CD14-positive monocyte (primary cell): ENCODE data around the gene SLC26A2. TPM values are rescaled to one million over a fixed set of nuclear protein-coding genes. Genes with fewer than 3 reads are reported as not detected.
"Not testable (repeated sequence)": the region's sequence is repeated elsewhere in the genome, so short reads cannot be mapped to it uniquely, and the experiment has no call there.

Experiments
- DNase-seq, 3 donors: peaks; one replicate each; pipeline ENCODE4 v3.0.0-alpha.2; 2011 to 2022
- H2AFZ ChIP-seq: 2 replicates; pipeline ENCODE4 v1.6.0; 2012; ENCODE audit warnings: mild to moderate bottlenecking, low read depth, low read length, inconsistent platforms; ENCODE audit not compliant: insufficient read depth, poor library complexity, severe bottlenecking
- H3K27ac ChIP-seq, 2 donors: 1 replicate in 1 of 2; 2 replicates in 1 of 2; pipeline ENCODE4 v1.5.1; 2012 to 2013; ENCODE audit warnings: low read length in 2 of 2, control low read depth in 1 of 2, inconsistent platforms in 1 of 2, low read depth in 1 of 2, mild to moderate bottlenecking in 1 of 2
- H3K27me3 ChIP-seq, 2 donors: one replicate each; pipeline versions ENCODE4 v1.6.0 to v1.6.1; 2011 to 2013; ENCODE audit warnings: low read length in 2 of 2; ENCODE audit not compliant: control insufficient read depth in 2 of 2, insufficient read depth in 2 of 2
- H3K36me3 ChIP-seq, 2 donors: replicated peaks in 1 of 2; 1 replicate in 1 of 2; 2 replicates in 1 of 2; pipeline versions ENCODE4 v1.5.1 to v1.6.1; 2012 to 2013; ENCODE audit warnings: low read length in 2 of 2, control low read depth in 1 of 2, inconsistent platforms in 1 of 2, mild to moderate bottlenecking in 1 of 2; ENCODE audit not compliant: insufficient read depth in 2 of 2, control insufficient read depth in 1 of 2
- H3K4me1 ChIP-seq, 2 donors: 1 replicate in 1 of 2; 2 replicates in 1 of 2; pipeline versions ENCODE4 v1.5.1 to v1.6.1; 2012 to 2013; ENCODE audit warnings: low read length in 2 of 2, control low read depth in 1 of 2, inconsistent platforms in 1 of 2, mild to moderate bottlenecking in 1 of 2, moderate library complexity in 1 of 2; ENCODE audit not compliant: insufficient read depth in 2 of 2, control insufficient read depth in 1 of 2
- H3K4me2 ChIP-seq: replicated peaks from 2 replicates; pipeline ENCODE3; 2012; ENCODE audit warnings: low read length, moderate library complexity, mild to moderate bottlenecking; ENCODE audit not compliant: poor library complexity, severe bottlenecking; ENCODE audit errors: extremely low read depth
- H3K4me3 ChIP-seq, 3 experiments: fragments of 200-600 bp in 1 of 3; sonication (generic) in 1 of 3; replicated peaks in 1 of 3; 1 replicate in 2 of 3; 2 replicates in 1 of 3; pipeline ENCODE4 v1.5.1; 2011 to 2013; ENCODE audit warnings: low read length in 3 of 3, mild to moderate bottlenecking in 3 of 3, control low read depth in 2 of 3, low read depth in 2 of 3, inconsistent platforms in 1 of 3, moderate library complexity in 1 of 3
- H3K79me2 ChIP-seq: 2 replicates; pipeline ENCODE4 v1.6.0; 2012; ENCODE audit warnings: mild to moderate bottlenecking, control low read depth, inconsistent platforms, low read length, moderate library complexity; ENCODE audit not compliant: insufficient read depth
- H3K9ac ChIP-seq: 2 replicates; pipeline ENCODE4 v1.6.0; 2017; ENCODE audit warnings: low read length, mild to moderate bottlenecking; ENCODE audit not compliant: insufficient read depth, poor library complexity, severe bottlenecking
- H3K9me3 ChIP-seq, 2 donors: replicated peaks in 1 of 2; 1 replicate in 1 of 2; 2 replicates in 1 of 2; pipeline versions ENCODE4 v1.5.1 to v1.6.1; 2012 to 2013; ENCODE audit warnings: low read length in 2 of 2, control low read depth in 1 of 2; ENCODE audit not compliant: control insufficient read depth in 1 of 2, insufficient read depth in 1 of 2
- H4K20me1 ChIP-seq: 2 replicates; pipeline ENCODE4 v1.6.0; 2012; ENCODE audit warnings: mild to moderate bottlenecking, low read length, control low read depth, moderate library complexity; ENCODE audit not compliant: insufficient read depth
- H3K27ac Mint-ChIP-seq, 7 donors: one replicate each; pipeline ENCODE4 v1.8.0; 2020; ENCODE audit warnings: mild to moderate bottlenecking in 7 of 7, mixed read lengths in 7 of 7, moderate library complexity in 6 of 7, inconsistent platforms in 2 of 7
- H3K27me3 Mint-ChIP-seq, 3 donors: one replicate each; pipeline ENCODE4 v1.8.0; 2021 to 2022; ENCODE audit warnings: low read depth in 3 of 3, mild to moderate bottlenecking in 3 of 3, mixed read lengths in 3 of 3, moderate library complexity in 3 of 3, inconsistent platforms in 1 of 3
- H3K36me3 Mint-ChIP-seq, 2 donors: one replicate each; pipeline ENCODE4 v1.8.0; 2020; ENCODE audit warnings: mixed read lengths in 2 of 2, inconsistent platforms in 1 of 2, mild to moderate bottlenecking in 1 of 2
- H3K4me1 Mint-ChIP-seq: one replicate; pipeline ENCODE4 v1.8.0; 2020; ENCODE audit warnings: mild to moderate bottlenecking, mixed read lengths
- H3K4me3 Mint-ChIP-seq, 2 donors: one replicate each; pipeline ENCODE4 v1.8.0; 2020; ENCODE audit warnings: mild to moderate bottlenecking in 2 of 2, mixed read lengths in 2 of 2, moderate library complexity in 1 of 2
- H3K9me3 Mint-ChIP-seq, 7 donors: one replicate each; pipeline ENCODE4 v1.8.0; 2020 to 2022; ENCODE audit warnings: mixed read lengths in 7 of 7, mild to moderate bottlenecking in 6 of 7, moderate library complexity in 6 of 7, inconsistent platforms in 2 of 7
- WGBS: methylation state at CpG from one replicate; pipeline ENCODE4 v1.1.5; 2013; ENCODE audit warnings: missing lambda C conversion rate; ENCODE audit not compliant: insufficient coverage; 5-methylcytosine and 5-hydroxymethylcytosine counted together
- intact Hi-C, 2 donors: fragments of 100-400 bp; cut with micrococcal nuclease; formaldehyde crosslinking; loops; one replicate each; pipeline versions ENCODE4 v1.15.0 to v1.15.1; 2023
- polyA plus RNA-seq, 3 donors: library from polyadenylated mRNA; depleted of rRNA in 1 of 3; unstranded in 2 of 3; stranded (reverse) in 1 of 3; fragments of 300-500 nt in 2 of 3; fragments of >200 nt in 1 of 3; fragmentation: Illumina TruSeq in 2 of 3; gene quantifications; 1 replicate in 2 of 3; 2 replicates in 1 of 3; pipeline ENCODE4 v1.2.3, GENCODE V29; 2012 to 2021
- TF ChIP-seq, protein P1 (sequence below): fragments of 200-600 bp; IDR thresholded peaks from one replicate; pipeline ENCODE4 v1.8.0; 2022; ENCODE audit warnings: antibody characterized with exemption, mild to moderate bottlenecking

SLC26A2 gene
- polyA plus RNA-seq, 3 donors: 1.9 to 3.6 (median 3.1) TPM

DNA sequence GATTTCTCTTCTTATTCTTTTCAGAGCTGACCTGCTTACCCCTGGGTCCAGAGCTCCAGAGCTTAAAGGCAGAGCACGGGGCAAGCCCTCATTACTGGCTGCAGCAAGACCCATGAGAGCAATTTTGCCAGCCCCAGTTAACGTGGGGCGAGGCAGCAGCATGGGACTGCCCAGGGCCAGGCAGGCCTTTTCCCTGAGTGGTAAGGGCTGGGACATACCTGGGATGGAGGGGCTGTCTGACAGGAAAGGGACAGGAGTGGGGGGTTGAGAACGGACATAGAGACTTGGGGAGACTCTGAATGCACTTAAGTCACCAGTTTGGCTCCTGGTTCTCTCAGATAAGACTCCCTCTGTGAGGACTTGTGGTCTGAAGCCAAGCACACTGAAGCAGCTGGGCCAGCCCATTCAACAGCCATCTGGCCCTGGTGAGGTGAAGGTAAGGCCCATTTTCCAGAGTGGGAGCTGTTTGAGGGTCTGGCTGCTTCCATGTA is 66.2 kb downstream of the SLC26A2 start:
- Histone ChIP-seq H3K9me3 (no peaks in the 10 kb centered on the region), H3K4me1 (no peaks in the 10 kb centered on the region), H3K9ac (no peak overlapping the region), H3K4me3 (no peak overlapping the region), H2AFZ (no peak overlapping the region), H3K27me3 (no peaks in the 10 kb centered on the region), H3K4me2 (no peak overlapping the region), H3K79me2 (no peaks in the 10 kb centered on the region), H4K20me1 (no peaks in the 10 kb centered on the region), H3K36me3 (peaks cover 92 to 97% of the 10 kb centered on the region in 2 donors), H3K27ac (no peak overlapping the region)
- Mint-ChIP-seq H3K27ac (peak overlapping the region in 1 of 7 donors; percentile 54), H3K4me3 (no peak overlapping the region), H3K4me1 (peaks cover 6% of the 10 kb centered on the region), H3K27me3 (no peaks in the 10 kb centered on the region), H3K9me3 (no peaks in the 10 kb centered on the region), H3K36me3 (peaks cover 81 to 91% of the 10 kb centered on the region in 2 donors)
- no peak for DNase-seq
- intact Hi-C loops: no loop called here
- WGBS: 100% methylated on average over 3 of the region's 4 CpGs
- TF ChIP-seq, protein P1, sequence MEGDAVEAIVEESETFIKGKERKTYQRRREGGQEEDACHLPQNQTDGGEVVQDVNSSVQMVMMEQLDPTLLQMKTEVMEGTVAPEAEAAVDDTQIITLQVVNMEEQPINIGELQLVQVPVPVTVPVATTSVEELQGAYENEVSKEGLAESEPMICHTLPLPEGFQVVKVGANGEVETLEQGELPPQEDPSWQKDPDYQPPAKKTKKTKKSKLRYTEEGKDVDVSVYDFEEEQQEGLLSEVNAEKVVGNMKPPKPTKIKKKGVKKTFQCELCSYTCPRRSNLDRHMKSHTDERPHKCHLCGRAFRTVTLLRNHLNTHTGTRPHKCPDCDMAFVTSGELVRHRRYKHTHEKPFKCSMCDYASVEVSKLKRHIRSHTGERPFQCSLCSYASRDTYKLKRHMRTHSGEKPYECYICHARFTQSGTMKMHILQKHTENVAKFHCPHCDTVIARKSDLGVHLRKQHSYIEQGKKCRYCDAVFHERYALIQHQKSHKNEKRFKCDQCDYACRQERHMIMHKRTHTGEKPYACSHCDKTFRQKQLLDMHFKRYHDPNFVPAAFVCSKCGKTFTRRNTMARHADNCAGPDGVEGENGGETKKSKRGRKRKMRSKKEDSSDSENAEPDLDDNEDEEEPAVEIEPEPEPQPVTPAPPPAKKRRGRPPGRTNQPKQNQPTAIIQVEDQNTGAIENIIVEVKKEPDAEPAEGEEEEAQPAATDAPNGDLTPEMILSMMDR: no peak

DNA sequence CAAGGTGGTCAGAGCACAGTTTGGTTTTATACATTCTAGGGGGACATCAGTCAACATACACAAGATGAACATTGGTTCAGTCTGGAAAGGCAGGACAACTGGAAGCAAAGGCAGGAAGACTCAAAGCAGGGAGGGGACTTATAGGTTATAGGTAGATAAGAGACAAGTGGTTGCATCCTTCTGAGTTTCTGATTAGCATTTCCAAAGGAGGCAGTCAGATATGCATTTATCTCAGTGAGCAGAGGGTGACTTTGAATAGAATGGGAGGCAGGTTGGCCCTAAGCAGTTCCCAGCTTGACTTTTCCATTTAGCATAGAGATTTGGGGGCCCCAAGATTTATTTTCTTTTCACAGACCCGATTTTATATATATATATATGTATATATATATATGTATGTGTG is 67.5 kb downstream of the SLC26A2 start:
- H2AFZ ChIP-seq, H3K79me2 ChIP-seq, H3K27me3 ChIP-seq, H3K4me3 ChIP-seq, H3K4me3 Mint-ChIP-seq, DNase-seq, H3K9me3 ChIP-seq, H3K4me2 ChIP-seq, H4K20me1 ChIP-seq, H3K27me3 Mint-ChIP-seq, H3K4me1 Mint-ChIP-seq, H3K9me3 Mint-ChIP-seq, H3K27ac ChIP-seq, H3K9ac ChIP-seq, H3K4me1 ChIP-seq, intact Hi-C loops: not testable (repeated sequence)
- peak overlapping the region in 3 of 7 donors; percentile 0 to 59 (median 42) for H3K27ac Mint-ChIP-seq
- WGBS: no CpG with 5 or more reads among the region's 1 CpG
- peaks cover 92 to 97% of the 10 kb centered on the region in 2 donors for H3K36me3 ChIP-seq
- H3K36me3 Mint-ChIP-seq: peaks cover 81 to 91% of the 10 kb centered on the region in 2 donors
